Suppressor macrophage treated with lipopolysaccharide for 4 hours (primary cell): ENCODE data around the gene AKT1.
"Not testable (repeated sequence)": the region's sequence is repeated elsewhere in the genome, so short reads cannot be mapped to it uniquely, and the experiment has no call there.

Source experiments
- DNase-seq: peaks from one replicate; pipeline ENCODE4 v3.0.0-alpha.2; 2020

The AKT1 gene

GRCh38 chr14:104817930-104818713, 22.6 kb upstream of the AKT1 start:
- peak; percentile 22 for DNase-seq

DNA sequence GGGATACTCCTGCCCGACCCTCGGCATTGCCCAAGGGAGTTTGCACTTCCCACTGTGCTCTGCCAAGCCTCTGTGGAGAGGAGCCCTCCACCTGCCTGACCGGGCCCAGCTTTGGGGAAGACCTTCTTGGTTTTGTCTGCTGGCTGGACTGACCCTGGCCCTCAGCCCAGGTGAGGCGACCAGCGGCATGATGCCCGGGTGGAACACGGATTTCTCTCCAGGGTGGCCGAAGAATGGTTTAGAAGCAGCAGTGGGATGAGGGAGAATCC, 21.0 kb upstream of the AKT1 start:
- no peak for DNase-seq

GRCh38 chr14:104814701-104815100, 19.2 kb upstream of the AKT1 start:
- not testable (repeated sequence) for DNase-seq

DNA sequence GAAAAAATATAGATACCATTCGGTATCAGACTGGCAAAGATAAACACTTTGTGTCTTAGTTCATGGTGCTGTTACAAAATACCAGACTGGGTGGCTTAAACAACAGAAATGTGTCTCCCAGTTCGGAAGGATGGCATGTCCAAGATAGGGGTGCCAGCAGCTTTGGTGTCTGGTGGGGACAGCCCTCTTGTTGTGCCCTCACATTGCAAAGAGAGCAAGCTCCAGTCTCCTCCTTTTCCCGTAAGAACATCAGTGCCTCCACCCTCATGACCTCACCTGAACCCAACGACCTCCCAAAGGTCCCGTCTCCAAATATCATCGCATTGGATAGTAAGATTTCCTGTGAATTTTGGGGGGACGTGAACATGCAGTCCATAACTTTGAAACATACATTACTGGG, 17.7 kb upstream of the AKT1 start:
- DNase-seq, result no peak

- no peak for DNase-seq
Observed at GRCh38 chr14:104810316-104810715, 14.8 kb upstream of the AKT1 start.

- DNase-seq, result no peak
Observed at GRCh38 chr14:104808456-104808855, 12.9 kb upstream of the AKT1 start.

- DNase-seq, result no peak
Observed at GRCh38 chr14:104806625-104807465, 11.3 kb upstream of the AKT1 start.

DNA sequence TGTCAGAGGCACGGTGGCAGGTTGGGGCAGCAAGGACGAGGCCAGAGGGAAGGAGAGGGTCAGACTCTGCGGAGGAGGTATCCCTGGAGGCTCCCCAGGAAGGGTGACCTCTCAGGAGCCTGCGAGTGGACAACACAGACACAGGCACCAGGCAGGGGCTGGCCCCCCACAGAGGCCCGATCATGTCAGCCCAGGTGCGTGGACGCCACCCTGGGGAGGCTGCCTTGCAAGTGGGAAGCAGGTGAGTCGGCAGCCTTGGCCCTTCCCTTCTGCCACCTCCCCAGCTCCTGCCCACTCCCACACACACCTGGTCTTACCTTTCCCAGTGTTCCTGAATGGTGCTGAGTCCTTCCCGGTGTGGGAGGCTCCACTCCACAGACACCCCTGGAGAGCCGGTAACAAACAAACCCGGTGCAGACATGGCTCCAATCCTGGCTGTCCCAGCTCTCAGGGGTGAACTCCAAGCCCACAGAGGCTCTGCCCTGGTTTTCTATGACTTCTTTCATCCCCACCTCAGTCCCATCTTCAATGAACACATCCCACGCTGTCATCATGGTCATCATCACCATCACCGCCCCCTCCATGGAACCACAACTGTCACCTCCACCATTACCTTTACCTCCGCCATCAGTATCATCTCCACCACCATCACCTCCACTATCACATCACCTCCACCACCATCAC, 10.5 kb upstream of the AKT1 start:
- no peak for DNase-seq

- peak; percentile 36 for DNase-seq
Observed at GRCh38 chr14:104805326-104805678, 9.8 kb upstream of the AKT1 start.

- no peak for DNase-seq
Observed at GRCh38 chr14:104804481-104805325, 9.2 kb upstream of the AKT1 start.

DNA sequence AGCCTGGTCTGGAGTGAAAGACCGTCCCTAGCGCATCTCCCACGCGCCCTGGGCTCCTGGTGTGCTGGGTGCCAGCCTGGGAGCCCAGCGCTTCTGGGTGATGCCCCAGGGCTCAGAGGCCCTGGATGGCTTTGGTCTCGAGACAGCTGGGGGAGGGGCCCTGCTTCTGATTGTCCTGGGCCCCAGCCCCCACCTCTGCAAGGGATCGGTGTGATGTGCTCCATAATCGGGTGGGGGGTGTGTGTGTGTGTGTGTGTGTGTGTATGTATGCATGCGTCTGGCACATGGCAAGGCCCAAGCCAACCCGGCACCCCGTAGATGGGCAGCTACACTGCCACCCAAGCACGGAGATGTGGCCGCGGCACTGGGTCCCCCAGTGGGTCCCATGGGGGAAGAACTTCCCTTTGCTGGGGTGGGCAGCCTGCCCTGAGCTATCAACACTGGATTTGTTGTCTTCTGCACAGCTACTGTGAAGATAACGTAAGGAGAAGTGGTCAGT, 8.4 kb upstream of the AKT1 start:
- DNase-seq, result no peak

GRCh38 chr14:104803280-104803911, 7.8 kb upstream of the AKT1 start:
- DNase-seq, result no peak

DNA sequence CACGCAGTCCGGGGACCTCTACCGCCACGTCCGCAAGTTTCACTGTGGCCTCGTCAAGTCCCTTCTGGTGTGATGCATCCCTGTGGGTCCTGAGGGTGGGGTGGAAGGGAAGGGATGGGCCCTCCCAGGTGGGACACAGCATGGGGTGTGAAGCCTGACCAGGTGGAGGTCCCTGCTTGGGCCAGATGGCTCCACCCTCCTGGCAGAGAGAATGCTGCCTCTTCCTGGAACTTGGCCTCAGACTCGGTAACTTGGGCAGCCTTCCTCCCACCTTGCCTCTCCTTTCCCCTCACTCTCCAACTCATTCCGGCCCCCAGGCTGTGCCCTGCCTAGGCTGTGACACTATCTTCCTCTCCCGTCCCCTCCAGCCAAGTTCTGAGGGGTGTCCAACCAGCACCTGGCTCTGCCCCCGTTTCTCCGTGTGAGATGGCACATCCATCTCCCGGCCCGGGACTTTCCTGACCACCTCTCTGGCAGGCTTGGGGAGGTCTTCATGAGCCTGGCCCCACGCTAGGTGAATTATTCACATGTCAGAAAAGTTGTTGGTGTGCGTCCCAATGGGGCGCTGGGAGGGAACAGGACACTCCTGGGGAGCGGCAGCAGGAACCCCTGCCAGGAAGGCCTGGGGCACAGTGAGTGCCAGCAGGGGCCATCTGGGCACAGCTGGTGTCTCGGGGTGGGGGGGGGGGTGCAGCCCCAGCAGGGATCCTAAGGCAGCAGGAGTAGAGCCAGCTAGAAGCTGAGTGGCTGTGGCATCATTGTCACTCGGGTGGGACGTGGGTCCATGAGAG, 7.0 kb upstream of the AKT1 start:
- no peak for DNase-seq

DNA sequence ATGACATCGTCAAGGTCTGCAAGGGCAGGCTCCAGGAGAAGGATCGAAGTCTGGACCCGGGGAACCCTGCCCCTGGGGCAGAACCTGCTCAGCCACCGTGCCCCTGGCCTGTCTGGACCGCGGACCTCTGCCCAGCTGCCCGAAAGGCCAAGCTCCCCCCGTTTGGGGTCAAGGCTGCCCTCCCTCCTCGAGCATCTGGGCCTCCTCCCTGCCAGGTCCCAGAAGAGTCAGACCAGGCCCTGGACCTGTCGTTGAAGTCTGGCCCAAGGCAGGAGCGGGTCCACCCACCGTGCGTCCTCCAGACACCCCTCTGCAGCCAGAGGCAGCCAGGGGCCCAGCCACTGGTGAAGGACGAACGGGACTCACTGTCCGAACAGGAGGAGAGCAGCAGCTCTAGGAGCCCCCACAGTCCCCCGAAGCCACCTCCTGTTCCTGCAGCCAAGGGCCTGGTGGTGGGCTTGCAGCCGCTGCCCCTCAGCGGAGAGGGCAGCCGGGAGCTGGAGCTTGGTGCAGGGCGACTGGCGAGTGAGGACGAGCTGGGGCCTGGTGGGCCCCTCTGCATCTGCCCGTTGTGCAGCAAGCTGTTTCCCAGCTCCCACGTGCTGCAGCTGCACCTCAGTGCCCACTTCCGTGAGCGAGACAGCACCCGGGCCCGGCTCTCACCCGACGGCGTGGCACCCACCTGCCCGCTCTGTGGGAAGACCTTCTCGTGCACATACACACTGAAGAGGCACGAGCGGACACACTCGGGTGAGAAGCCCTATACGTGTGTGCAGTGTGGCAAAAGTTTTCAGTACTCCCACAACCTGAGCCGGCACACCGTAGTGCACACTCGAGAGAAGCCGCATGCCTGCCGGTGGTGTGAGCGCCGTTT, 6.2 kb upstream of the AKT1 start:
- no peak for DNase-seq

DNA sequence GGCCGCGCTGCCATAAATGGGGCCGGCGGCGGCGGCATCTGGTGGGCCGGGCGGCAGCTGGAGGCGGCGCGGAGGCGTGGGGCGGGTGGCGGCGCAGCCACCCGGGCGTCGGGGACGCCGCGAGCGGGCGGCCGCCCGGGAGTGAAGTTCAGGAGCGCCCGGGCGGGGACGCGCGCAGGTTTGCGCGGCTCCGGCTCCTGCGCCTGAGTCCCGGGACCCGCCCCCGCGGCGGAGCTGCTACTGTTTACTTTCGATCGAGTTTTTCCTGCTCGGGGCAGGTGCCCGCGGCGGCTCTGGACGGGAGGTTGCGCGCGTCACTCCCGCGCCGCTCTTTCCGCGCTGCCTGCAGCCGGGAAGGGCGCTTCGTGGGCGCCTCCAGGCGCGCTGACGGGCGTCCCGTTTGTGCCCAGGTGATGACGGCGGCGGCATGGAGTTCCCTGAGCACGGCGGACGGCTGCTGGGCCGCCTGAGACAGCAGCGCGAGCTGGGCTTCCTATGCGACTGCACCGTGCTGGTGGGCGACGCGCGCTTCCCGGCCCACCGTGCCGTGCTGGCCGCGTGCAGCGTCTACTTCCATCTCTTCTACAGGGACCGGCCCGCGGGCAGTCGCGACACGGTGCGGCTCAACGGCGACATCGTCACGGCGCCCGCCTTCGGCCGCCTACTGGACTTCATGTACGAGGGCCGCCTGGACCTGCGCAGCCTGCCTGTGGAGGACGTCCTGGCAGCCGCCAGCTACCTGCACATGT, 5.4 kb upstream of the AKT1 start, which contains the start of gene ZBTB42:
TSS of gene ZBTB42 (plus strand) at position 331 of the 749 bp plus-strand sequence. CDS start at position 428, 97 bp downstream.
- DNase-seq, result peak; percentile 48

DNA sequence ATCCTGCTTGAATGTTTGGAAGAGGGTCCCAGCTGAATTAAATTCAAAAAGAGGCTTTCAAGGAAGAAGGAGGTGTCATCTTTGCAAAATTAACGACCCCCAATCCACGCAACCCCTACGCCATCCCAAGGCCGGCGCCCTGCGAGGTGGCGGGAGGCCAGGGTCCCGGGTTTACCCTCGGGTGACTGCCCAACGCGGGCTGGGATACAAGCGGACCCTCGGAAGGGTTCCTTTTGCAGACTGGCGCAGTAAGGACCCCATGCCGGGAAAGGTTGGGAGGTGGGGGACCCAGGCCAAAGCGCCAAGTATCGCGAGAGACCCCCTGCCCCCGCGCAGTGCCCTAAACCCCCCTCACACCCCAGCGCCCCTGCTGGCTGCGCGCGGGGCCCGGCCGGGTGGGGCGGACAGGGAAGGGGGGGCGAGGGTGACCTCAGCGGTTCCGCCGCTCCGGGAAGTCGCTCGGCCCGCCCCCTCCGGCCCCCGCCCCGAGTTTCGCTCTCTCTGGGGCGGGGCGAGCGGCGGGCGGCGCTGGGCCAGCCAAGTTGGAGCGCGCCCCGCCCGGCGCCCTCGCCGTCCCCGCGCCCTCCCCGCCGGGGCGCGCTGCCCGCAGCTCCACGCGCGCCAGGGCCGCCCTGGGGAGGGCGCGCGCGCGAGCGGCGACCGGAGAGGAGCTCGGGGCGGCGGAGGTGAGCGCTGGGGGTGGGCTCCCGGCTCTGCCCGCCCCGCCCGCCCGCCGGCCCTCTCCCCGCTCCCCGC, 4.6 kb upstream of the AKT1 start:
- DNase-seq, result peak; percentile 88

GRCh38 chr14:104799244-104800014, 3.9 kb upstream of the AKT1 start:
- no peak for DNase-seq
